SK-N-SH (cell line): ENCODE measurements around the gene ELMO2.

ENCODE experiments used
- CTCF ChIP-seq: fragments of 200-600 bp; sonication (generic); IDR thresholded peaks from 2 replicates; pipeline ENCODE4 v1.6.1; 2017; ENCODE audit warnings: antibody characterized with exemption, mild to moderate bottlenecking, moderate library complexity
- EP300 ChIP-seq, 2 experiments: IDR thresholded peaks; 2 replicates each; pipeline versions ENCODE4 v1.4.0 to v1.6.1; 2012; ENCODE audit warnings: borderline replicate concordance in 1 of 2, low read depth in 1 of 2, low read length in 1 of 2
- JUND ChIP-seq: IDR thresholded peaks from 2 replicates; pipeline ENCODE4 v1.4.0; 2012
- MXI1 ChIP-seq: IDR thresholded peaks from 2 replicates; pipeline ENCODE4 v1.6.1; 2012; ENCODE audit warnings: mild to moderate bottlenecking, low read depth, low read length, improper control_type of control experiment
- NFIC ChIP-seq: IDR thresholded peaks from 2 replicates; pipeline ENCODE4 v1.4.0; 2012; ENCODE audit warnings: borderline replicate concordance
- POLR2AphosphoS5 ChIP-seq: IDR thresholded peaks from 2 replicates; pipeline ENCODE4 v1.6.1; 2012; ENCODE audit warnings: low read depth, low read length
- RAD21 ChIP-seq: IDR thresholded peaks from 2 replicates; pipeline ENCODE4 v1.6.1; 2012; ENCODE audit warnings: mild to moderate bottlenecking, low read length
- RFX5 ChIP-seq: IDR thresholded peaks from 2 replicates; pipeline ENCODE4 v1.6.1; 2012; ENCODE audit warnings: mild to moderate bottlenecking, improper control_type of control experiment, low read length
- RXRA ChIP-seq: IDR thresholded peaks from 2 replicates; pipeline ENCODE4 v1.4.0; 2012; ENCODE audit warnings: low read depth, mild to moderate bottlenecking, borderline replicate concordance
- YY1 ChIP-seq: IDR thresholded peaks from 2 replicates; pipeline ENCODE4 v1.4.0; 2012; ENCODE audit warnings: low read depth, mild to moderate bottlenecking
- ZBTB33 ChIP-seq: IDR thresholded peaks from 2 replicates; pipeline ENCODE4 v1.4.0; 2012; ENCODE audit warnings: low read depth, borderline replicate concordance
- TF ChIP-seq, protein P1 (sequence below): IDR thresholded peaks from 2 replicates; pipeline ENCODE4 v1.4.0; 2012; ENCODE audit warnings: low read depth

- TF ChIP-seq POLR2AphosphoS5 (no peak), JUND (no peak), RFX5 (no peak), ZBTB33 (no peak), RAD21 (no peak), CTCF (no peak), RXRA (no peak), NFIC (no peak), EP300 (IDR thresholded peaks at IDR 0.05; ENCODE audit: borderline replicate concordance in 1 of 2, low read depth in 1 of 2, low read length in 1 of 2) (no peak), YY1 (no peak), MXI1 (no peak)
- TF ChIP-seq, protein P1, sequence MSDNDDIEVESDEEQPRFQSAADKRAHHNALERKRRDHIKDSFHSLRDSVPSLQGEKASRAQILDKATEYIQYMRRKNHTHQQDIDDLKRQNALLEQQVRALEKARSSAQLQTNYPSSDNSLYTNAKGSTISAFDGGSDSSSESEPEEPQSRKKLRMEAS, result no peak
Observed at GRCh38 chr20:46361811-46362210, 44.6 kb downstream of the ELMO2 start.
